ENCODE results near the gene NYAP1. TPM values are rescaled to one million over a fixed set of nuclear protein-coding genes. Genes with fewer than 3 reads are reported as not detected.

Gene NYAP1
- total RNA-seq, 2 experiments from 2014 or later: 0.66 to 0.75 TPM

DNA sequence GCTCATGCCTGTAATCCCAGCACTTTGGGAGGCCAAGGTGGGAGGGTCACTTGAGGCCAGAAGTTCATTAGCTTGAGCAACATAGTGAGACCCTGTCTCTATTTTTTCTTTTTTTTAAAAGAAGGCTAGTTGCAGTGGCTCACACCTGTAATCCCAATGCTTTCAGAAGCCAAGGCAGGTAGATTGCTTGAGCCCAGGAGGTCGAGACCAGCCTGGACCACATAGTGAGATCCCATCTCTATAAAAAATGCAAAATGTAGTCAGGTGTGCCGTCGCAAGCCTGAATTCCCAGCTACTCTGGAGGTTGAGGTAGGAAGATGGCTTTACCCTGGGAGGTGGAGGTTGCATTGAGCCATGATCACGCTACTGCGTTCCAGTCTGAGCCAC, 7.5 kb downstream of the NYAP1 start:
- CTCF ChIA-PET: no interaction called here
- DNase-seq: no peak
- intact Hi-C loops (cut with DNase I, micrococcal nuclease): no loop called here
- POLR2A ChIA-PET: no interaction called here
- Mint-ChIP-seq H3K4me3 (no peak overlapping the region), H3K4me1 (ENCODE audit: low read depth) (peaks cover 27% of the 10 kb centered on the region), H3K27ac (no peak overlapping the region), H3K36me3 (ENCODE audit: low read depth) (no peaks in the 10 kb centered on the region), H3K9me3 (no peaks in the 10 kb centered on the region), H3K27me3 (no peaks in the 10 kb centered on the region)
- ATAC-seq (ENCODE audit: poor library complexity): no peak
- peaks cover 29% of the 10 kb centered on the region for H3K4me1 ChIP-seq (ENCODE audit: insufficient read depth, low read length)
- H3K4me3 ChIP-seq (ENCODE audit: low read length): no peak overlapping the region
- no peaks in the 10 kb centered on the region for H3K9me3 ChIP-seq (ENCODE audit: control insufficient read depth in 1 of 2, insufficient read depth in 1 of 2, low read length in 2 of 2)
- TF ChIP-seq, protein P1, sequence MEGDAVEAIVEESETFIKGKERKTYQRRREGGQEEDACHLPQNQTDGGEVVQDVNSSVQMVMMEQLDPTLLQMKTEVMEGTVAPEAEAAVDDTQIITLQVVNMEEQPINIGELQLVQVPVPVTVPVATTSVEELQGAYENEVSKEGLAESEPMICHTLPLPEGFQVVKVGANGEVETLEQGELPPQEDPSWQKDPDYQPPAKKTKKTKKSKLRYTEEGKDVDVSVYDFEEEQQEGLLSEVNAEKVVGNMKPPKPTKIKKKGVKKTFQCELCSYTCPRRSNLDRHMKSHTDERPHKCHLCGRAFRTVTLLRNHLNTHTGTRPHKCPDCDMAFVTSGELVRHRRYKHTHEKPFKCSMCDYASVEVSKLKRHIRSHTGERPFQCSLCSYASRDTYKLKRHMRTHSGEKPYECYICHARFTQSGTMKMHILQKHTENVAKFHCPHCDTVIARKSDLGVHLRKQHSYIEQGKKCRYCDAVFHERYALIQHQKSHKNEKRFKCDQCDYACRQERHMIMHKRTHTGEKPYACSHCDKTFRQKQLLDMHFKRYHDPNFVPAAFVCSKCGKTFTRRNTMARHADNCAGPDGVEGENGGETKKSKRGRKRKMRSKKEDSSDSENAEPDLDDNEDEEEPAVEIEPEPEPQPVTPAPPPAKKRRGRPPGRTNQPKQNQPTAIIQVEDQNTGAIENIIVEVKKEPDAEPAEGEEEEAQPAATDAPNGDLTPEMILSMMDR (IDR thresholded peaks at IDR 0.05): no peak
- no peaks in the 10 kb centered on the region for H3K27me3 ChIP-seq (ENCODE audit: control insufficient read depth in 1 of 2, insufficient read depth in 2 of 2, low read length in 2 of 2)
- no peak overlapping the region for H3K27ac ChIP-seq (ENCODE audit: low read depth in 1 of 2, low read length in 2 of 2)
- no peaks in the 10 kb centered on the region for H3K36me3 ChIP-seq (ENCODE audit: insufficient read depth, low read length)

DNA sequence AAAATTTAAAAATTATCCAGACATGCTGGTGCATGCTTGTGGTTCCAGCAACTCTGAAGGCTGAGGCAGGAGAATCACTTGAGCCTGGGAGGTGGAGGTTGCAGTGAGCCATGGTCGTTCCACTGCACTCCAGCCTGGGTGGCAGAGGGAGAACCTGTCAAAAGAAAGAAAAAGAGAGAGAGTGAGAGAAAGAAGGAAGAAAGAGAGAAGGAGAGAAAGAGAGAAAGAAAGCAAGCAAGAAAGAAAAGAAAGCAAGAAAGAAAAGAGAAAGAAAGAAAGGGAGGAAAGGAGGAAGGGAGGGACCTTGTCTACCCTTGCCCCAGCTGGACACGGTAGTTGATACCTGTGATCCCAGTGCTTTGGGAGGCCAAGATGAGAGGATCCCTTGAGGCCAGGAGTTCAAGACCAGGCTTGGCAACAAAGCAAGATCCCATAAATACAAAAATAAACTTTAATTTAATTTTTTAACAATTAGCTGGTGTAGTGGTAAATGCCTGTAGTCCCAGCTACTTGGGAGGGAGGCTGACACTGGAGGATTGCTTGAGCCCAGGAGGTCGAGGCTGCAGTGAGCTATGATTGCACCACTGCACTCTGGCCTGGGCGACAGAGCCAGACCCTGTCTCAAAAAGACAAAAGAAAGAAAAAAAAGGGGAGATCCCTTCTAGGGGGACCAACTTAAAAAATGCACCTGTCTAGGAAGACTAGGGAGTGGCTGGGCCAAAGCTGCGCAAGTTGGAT, 9.2 kb downstream of the NYAP1 start:
- Mint-ChIP-seq H3K4me3 (peak overlapping the region; percentile 80), H3K9me3 (no peaks in the 10 kb centered on the region), H3K27me3 (no peaks in the 10 kb centered on the region), H3K36me3 (ENCODE audit: low read depth) (no peaks in the 10 kb centered on the region), H3K27ac (peak overlapping the region; percentile 24), H3K4me1 (ENCODE audit: low read depth) (peaks cover 27% of the 10 kb centered on the region)
- DNase-seq: no peak
- Histone ChIP-seq H3K4me1 (ENCODE audit: insufficient read depth, low read length) (peaks cover 29% of the 10 kb centered on the region), H3K27me3 (ENCODE audit: control insufficient read depth in 1 of 2, insufficient read depth in 2 of 2, low read length in 2 of 2) (no peaks in the 10 kb centered on the region), H3K4me3 (ENCODE audit: low read length) (peak overlapping the region; percentile 35), H3K9me3 (ENCODE audit: control insufficient read depth in 1 of 2, insufficient read depth in 1 of 2, low read length in 2 of 2) (no peaks in the 10 kb centered on the region), H3K36me3 (ENCODE audit: insufficient read depth, low read length) (no peaks in the 10 kb centered on the region), H3K27ac (ENCODE audit: low read depth in 1 of 2, low read length in 2 of 2) (no peak overlapping the region)
- POLR2A ChIA-PET: interaction anchor here (0.8 to 1.7 kb wide), 7 partner anchors 14 to 213 kb away, joined by 3 to 10 read pairs (median 3); partner anchors contain the start of genes FBXO24, LRCH4 and POP7
- CTCF ChIA-PET: interaction anchor here (0.9 to 1.1 kb wide), 2 partner anchors 9 kb away, joined by 3 to 5 read pairs; partner anchors contain the start of gene NYAP1
- intact Hi-C loops (cut with DNase I, micrococcal nuclease): no loop called here
- no peak for ATAC-seq (ENCODE audit: poor library complexity)
- TF ChIP-seq, protein P1 (IDR thresholded peaks at IDR 0.05): no peak

- Mint-ChIP-seq H3K27ac (peak overlapping the region; percentile 24), H3K4me1 (ENCODE audit: low read depth) (peaks cover 27% of the 10 kb centered on the region), H3K27me3 (no peaks in the 10 kb centered on the region), H3K4me3 (peak overlapping the region; percentile 80), H3K36me3 (ENCODE audit: low read depth) (no peaks in the 10 kb centered on the region), H3K9me3 (no peaks in the 10 kb centered on the region)
- POLR2A ChIA-PET: interaction anchor here (0.8 to 1.7 kb wide), 9 partner anchors 14 to 212 kb away, joined by 3 to 10 read pairs (median 3); partner anchors contain the start of genes FBXO24, LRCH4, MEPCE and POP7
- intact Hi-C loops (cut with DNase I, micrococcal nuclease): no loop called here
- Histone ChIP-seq H3K36me3 (ENCODE audit: insufficient read depth, low read length) (no peaks in the 10 kb centered on the region), H3K27me3 (ENCODE audit: control insufficient read depth in 1 of 2, insufficient read depth in 2 of 2, low read length in 2 of 2) (no peaks in the 10 kb centered on the region), H3K4me1 (ENCODE audit: insufficient read depth, low read length) (peaks cover 29% of the 10 kb centered on the region), H3K4me3 (ENCODE audit: low read length) (peak overlapping the region; percentile 35), H3K27ac (ENCODE audit: low read depth in 1 of 2, low read length in 2 of 2) (no peak overlapping the region), H3K9me3 (ENCODE audit: control insufficient read depth in 1 of 2, insufficient read depth in 1 of 2, low read length in 2 of 2) (no peaks in the 10 kb centered on the region)
- peak; percentile 41 to 79 (median 58) for DNase-seq
- peak; percentile 89 for ATAC-seq (ENCODE audit: poor library complexity)
- TF ChIP-seq, protein P1 (IDR thresholded peaks at IDR 0.05): no peak
- CTCF ChIA-PET: interaction anchor here (0.7 to 1.1 kb wide), 3 partner anchors 9 to 66 kb away, joined by 3 to 5 read pairs (median 3); partner anchors contain the start of gene NYAP1
Measured at GRCh38 chr7:100493476-100494264, 9.9 kb downstream of the NYAP1 start.

All from CD4-positive, alpha-beta T cell (primary cell).